Measurements from ENCODE around the gene CFAP20. TPM values are rescaled to one million over a fixed set of nuclear protein-coding genes. Genes with fewer than 3 reads are reported as not detected.

CFAP20 gene
- total RNA-seq, 1 donor from 2014 or later = 48.6 TPM

GRCh38 chr16:58160855-58161254, 31.7 kb upstream of the CFAP20 start:
- no peak for DNase-seq
- H3K27me3 Mint-ChIP-seq (ENCODE audit: unreplicated experiment) = no peaks in the 10 kb centered on the region
- H3K36me3 Mint-ChIP-seq (ENCODE audit: unreplicated experiment) = peaks cover 7% of the 10 kb centered on the region
- no peak for TF ChIP-seq CTCF (IDR thresholded peaks at IDR 0.05; ENCODE audit: partially characterized antibody, unreplicated experiment)
- no peaks in the 10 kb centered on the region for H3K9me3 Mint-ChIP-seq (ENCODE audit: unreplicated experiment)
- no peak overlapping the region for H3K27ac Mint-ChIP-seq (ENCODE audit: unreplicated experiment)
- no peaks in the 10 kb centered on the region for H3K4me1 Mint-ChIP-seq (ENCODE audit: low read depth, unreplicated experiment)
- no peak overlapping the region for H3K4me3 Mint-ChIP-seq (ENCODE audit: unreplicated experiment)

- H3K9me3 Mint-ChIP-seq (ENCODE audit: unreplicated experiment) = no peaks in the 10 kb centered on the region
- TF ChIP-seq CTCF (IDR thresholded peaks at IDR 0.05; ENCODE audit: partially characterized antibody, unreplicated experiment) = no peak
- H3K27me3 Mint-ChIP-seq (ENCODE audit: unreplicated experiment) = no peaks in the 10 kb centered on the region
- H3K4me3 Mint-ChIP-seq (ENCODE audit: unreplicated experiment) = no peak overlapping the region
- H3K27ac Mint-ChIP-seq (ENCODE audit: unreplicated experiment) = no peak overlapping the region
- peaks cover 7% of the 10 kb centered on the region for H3K36me3 Mint-ChIP-seq (ENCODE audit: unreplicated experiment)
- DNase-seq = no peak
- no peaks in the 10 kb centered on the region for H3K4me1 Mint-ChIP-seq (ENCODE audit: low read depth, unreplicated experiment)
Measured at GRCh38 chr16:58158725-58159124, 29.5 kb upstream of the CFAP20 start.

GRCh38 chr16:58157951-58158540, 28.9 kb upstream of the CFAP20 start:
- DNase-seq = no peak
- Mint-ChIP-seq H3K27me3 (ENCODE audit: unreplicated experiment) (no peaks in the 10 kb centered on the region), H3K4me1 (ENCODE audit: low read depth, unreplicated experiment) (no peaks in the 10 kb centered on the region), H3K9me3 (ENCODE audit: unreplicated experiment) (no peaks in the 10 kb centered on the region), H3K36me3 (ENCODE audit: unreplicated experiment) (peaks cover 7% of the 10 kb centered on the region), H3K27ac (ENCODE audit: unreplicated experiment) (peak overlapping the region; percentile 62), H3K4me3 (ENCODE audit: unreplicated experiment) (no peak overlapping the region)
- TF ChIP-seq CTCF (IDR thresholded peaks at IDR 0.05; ENCODE audit: partially characterized antibody, unreplicated experiment) = no peak

GRCh38 chr16:58157239-58157638, 28.1 kb upstream of the CFAP20 start:
- Mint-ChIP-seq H3K27me3 (ENCODE audit: unreplicated experiment) (no peaks in the 10 kb centered on the region), H3K4me3 (ENCODE audit: unreplicated experiment) (no peak overlapping the region), H3K9me3 (ENCODE audit: unreplicated experiment) (no peaks in the 10 kb centered on the region), H3K27ac (ENCODE audit: unreplicated experiment) (no peak overlapping the region), H3K4me1 (ENCODE audit: low read depth, unreplicated experiment) (no peaks in the 10 kb centered on the region), H3K36me3 (ENCODE audit: unreplicated experiment) (peaks cover 7% of the 10 kb centered on the region)
- no peak for DNase-seq
- no peak for TF ChIP-seq CTCF (IDR thresholded peaks at IDR 0.05; ENCODE audit: partially characterized antibody, unreplicated experiment)

- TF ChIP-seq CTCF (IDR thresholded peaks at IDR 0.05; ENCODE audit: partially characterized antibody, unreplicated experiment) = no peak
- Mint-ChIP-seq H3K36me3 (ENCODE audit: unreplicated experiment) (peaks cover 7% of the 10 kb centered on the region), H3K4me1 (ENCODE audit: low read depth, unreplicated experiment) (no peaks in the 10 kb centered on the region), H3K4me3 (ENCODE audit: unreplicated experiment) (no peak overlapping the region), H3K27ac (ENCODE audit: unreplicated experiment) (no peak overlapping the region), H3K27me3 (ENCODE audit: unreplicated experiment) (no peaks in the 10 kb centered on the region), H3K9me3 (ENCODE audit: unreplicated experiment) (no peaks in the 10 kb centered on the region)
- no peak for DNase-seq
Measured at GRCh38 chr16:58155839-58156238, 26.7 kb upstream of the CFAP20 start.
